ENCODE measurements around the gene SLC5A8.

The SLC5A8 gene

GRCh38 chr12:101209319-101210302, at the start of gene SLC5A8:
TSS of gene SLC5A8 (minus strand) at chr12:101210238. CDS start at chr12:101209848, 390 bp downstream.
- DNase-seq: no peak

DNA sequence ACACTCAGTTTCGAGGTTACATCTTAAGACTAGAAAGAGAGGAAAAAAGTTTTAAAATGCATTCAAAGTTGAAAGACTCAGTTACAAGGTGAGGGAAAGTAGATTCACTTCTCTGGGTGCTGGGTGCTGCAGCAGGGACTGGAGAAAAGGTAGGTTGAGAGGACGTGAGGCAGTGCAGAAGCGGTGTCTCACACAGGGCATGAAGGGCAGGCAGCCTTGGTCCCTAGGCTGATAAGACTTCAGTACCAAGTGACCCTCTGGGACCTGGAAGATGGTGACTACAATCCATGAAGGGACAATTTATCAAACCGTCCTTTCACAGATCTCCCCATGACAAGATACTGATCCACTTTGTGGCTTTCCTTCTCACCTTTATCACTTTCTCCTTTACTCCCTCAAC, 47.3 kb upstream of the SLC5A8 start:
- DNase-seq: no peak

GRCh38 chr12:101256266-101256665, 46.2 kb upstream of the SLC5A8 start:
- no peak for DNase-seq

GRCh38 chr12:101243616-101244015, 33.6 kb upstream of the SLC5A8 start:
- DNase-seq: no peak

DNA sequence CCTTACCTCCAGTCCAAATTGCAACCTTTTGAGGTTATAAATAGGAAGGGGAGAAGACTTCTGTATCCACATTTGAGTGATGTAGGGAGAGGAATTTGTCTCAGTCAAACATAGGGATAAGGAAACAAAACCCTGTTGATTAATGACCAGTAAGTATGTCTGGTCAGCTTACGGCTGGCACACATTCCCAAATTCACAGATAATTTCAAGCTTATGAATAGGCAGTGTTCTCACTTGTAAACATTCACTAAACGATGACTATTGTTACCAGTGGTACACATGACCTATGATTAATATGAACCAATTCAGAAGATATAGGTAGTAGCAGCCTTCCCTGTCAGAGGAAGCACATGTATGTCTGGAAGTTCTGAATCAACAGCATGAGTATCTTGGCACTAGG, 33.0 kb upstream of the SLC5A8 start:
- DNase-seq: no peak

DNA sequence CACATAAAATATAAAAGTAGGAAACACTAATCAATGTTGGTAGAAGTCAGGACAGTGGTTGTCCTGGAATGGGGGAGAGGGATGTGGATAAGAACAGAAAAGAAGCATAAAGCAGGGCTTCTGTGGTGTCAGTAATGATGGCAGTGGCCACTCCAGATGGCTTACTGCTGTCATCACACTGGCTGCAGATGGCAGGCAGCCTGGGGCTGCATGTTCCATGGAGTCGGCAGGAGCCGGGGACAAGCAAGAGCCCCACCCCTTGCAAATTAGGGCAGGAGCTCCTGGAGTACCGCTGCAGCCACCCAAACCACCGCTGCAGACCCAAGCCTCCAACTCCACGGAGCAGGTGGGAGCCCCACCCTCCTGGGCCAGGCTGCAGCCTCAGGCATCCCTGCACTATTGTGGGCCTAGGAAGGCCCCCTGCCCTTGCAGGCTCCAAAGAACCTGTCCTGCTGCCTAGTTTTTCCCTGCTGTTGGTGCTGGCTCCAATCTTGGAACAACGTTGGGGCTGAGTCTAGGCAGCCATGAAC, 28.8 kb upstream of the SLC5A8 start:
- DNase-seq: no peak

GRCh38 chr12:101238306-101238705, 28.3 kb upstream of the SLC5A8 start:
- DNase-seq: no peak

DNA sequence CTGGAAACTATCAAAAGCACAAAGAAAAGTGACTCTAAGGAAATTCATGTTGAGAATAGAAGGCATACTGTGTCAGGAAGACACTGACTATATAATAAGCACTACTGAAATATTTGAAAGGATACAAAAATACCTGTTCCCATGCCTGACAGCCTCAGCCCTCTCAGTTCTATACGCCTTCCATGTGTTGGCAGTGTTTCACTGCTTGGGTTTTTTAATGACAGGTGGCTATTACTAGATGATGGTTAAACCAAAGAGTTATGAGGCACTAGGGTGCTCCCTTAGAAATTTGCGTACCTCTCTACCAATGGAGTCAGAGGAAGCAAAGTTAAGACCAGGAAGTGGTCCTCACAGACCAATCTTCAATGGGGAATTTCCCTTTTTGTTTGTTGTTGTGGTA, 25.6 kb upstream of the SLC5A8 start:
- DNase-seq: no peak

DNA sequence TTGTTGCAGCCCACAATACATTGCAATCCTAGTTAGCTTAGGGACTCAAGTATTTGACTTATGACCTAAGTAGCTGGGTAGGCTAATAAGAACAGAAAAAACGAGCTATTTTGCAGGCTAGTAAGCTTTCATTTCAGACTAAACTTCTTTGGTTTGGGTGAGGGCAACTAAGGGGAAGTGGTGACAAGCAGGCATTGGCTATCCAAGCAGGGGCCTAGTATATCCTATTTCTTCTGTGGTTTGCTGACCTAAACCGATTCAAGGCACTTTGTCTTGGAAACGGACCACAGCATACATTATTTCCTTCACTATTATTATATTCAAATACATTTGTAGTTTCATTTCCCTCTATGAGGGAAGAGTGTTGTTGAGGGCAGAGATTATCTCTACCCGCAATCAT, 21.6 kb upstream of the SLC5A8 start:
- no peak for DNase-seq

GRCh38 chr12:101230547-101230946, 20.5 kb upstream of the SLC5A8 start:
- no peak for DNase-seq

- DNase-seq: no peak
These were observed 19.8 kb upstream of the SLC5A8 start for GRCh38 chr12:101229841-101230241.

GRCh38 chr12:101221301-101221700, 11.3 kb upstream of the SLC5A8 start:
- DNase-seq: no peak

DNA sequence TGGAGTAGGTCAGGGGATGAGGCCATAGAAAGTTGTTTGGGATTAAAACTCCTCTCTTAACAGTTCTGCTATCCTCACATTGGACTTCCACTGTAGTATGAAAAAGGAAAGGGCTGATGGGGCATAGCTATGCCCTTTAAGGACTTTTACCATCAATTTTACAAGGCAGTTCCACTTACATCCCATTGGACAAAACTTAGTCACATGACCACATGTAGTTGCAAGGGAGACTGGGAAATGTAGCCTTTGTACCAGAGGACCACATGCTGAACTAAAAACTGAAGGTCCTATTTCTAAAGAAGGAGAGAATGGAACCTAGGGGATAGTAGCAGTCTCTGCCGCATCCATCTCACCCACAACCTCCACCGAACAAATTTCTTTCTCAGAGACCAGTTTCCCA, 6.8 kb upstream of the SLC5A8 start:
- no peak for DNase-seq

- no peak for DNase-seq
These were observed 2.8 kb downstream of the SLC5A8 start for GRCh38 chr12:101207086-101207780.

GRCh38 chr12:101204602-101205304, 5.3 kb downstream of the SLC5A8 start:
- DNase-seq: no peak

GRCh38 chr12:101200824-101201223, 9.2 kb downstream of the SLC5A8 start:
- DNase-seq: no peak

GRCh38 chr12:101200145-101200544, 9.9 kb downstream of the SLC5A8 start:
- no peak for DNase-seq

GRCh38 chr12:101186291-101186690, 23.7 kb downstream of the SLC5A8 start:
- no peak for DNase-seq

DNA sequence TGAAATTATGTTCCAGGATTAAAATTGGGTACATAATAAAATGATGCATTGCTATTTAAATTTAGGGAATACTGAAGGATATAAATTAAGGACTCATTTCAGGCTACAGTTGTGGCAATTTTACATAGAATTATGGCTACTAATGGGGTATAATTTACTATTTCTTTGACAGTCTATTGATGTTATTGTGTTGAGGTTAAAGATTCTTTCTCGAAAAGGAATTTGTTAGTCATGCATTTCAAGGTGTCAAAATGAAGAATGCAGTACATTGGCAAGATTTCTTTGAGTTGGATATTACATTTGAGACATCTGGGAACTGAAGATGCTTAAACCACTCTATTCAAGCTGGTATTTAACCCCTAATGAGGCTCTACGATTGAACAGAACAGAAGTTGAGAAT, 28.3 kb downstream of the SLC5A8 start:
- no peak for DNase-seq

GRCh38 chr12:101174541-101174940, 35.5 kb downstream of the SLC5A8 start:
- DNase-seq: no peak

- no peak for DNase-seq
These were observed 36.8 kb downstream of the SLC5A8 start for GRCh38 chr12:101173197-101173749.

DNA sequence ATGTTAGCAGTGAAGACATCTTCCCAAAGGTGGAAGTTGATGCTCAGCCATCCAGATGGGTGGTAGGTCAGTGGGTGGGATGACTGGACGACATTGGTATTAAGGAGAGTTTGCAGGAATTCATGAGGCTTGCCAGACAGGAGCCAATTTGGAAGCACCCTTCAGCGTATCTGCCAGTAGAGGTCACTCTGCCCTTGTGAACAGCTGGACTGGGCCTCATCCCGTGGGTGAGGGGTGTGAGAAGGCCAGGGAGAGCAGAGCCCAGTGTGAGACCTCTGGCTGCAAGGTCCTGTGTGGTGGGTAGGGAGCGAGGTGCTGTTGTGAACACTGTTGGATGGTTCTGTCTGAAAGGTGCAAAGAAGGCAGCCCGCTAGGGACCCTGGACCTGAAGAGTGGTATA, 37.7 kb downstream of the SLC5A8 start:
- DNase-seq: no peak

DNA sequence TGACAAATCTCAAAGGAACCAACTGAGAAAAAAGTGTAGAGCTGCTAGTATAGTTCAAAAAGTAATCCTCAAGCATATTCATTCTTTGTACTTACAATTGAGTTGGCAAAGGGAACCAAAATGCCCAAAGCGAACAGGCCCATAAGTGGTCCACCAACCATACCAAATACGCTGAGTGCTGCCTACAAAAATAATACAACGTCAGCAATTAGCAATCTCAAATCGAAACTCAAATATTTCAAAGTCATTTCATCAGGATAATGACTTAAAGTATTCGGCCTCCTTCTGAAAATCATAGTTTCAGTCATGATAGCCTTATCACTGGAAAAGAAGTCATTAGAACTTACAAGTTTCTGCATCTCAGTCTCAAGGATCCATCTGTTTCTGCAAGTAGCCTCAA, 42.0 kb downstream of the SLC5A8 start:
- DNase-seq: no peak
